ENCODE results near the gene DEGS2. TPM values are rescaled to one million over a fixed set of nuclear protein-coding genes. Genes with fewer than 3 reads are reported as not detected.
A peak's percentile ranks its signal among the peaks of the same experiment; 100 is the strongest.

Gene DEGS2
- total RNA-seq, 1 experiment from 2014 or later = 1.6 TPM

GRCh38 chr14:100192250-100192671, 32.8 kb upstream of the DEGS2 start:
- Histone ChIP-seq H3K4me3 (ENCODE audit: low read length) (peak overlapping the region; percentile 66), H3K27me3 (ENCODE audit: low read length) (no peaks in the 10 kb centered on the region), H3K9me2 (replicated peaks; ENCODE audit: low read length) (no peaks in the 10 kb centered on the region), H3K4me1 (ENCODE audit: insufficient read depth, low read length) (peaks cover 12% of the 10 kb centered on the region), H4K20me1 (ENCODE audit: low read length) (no peaks in the 10 kb centered on the region), H3K27ac (ENCODE audit: low read length) (peak overlapping the region; percentile 38), H3K79me2 (ENCODE audit: low read length) (no peaks in the 10 kb centered on the region), H3F3A (ENCODE audit: low read length, unreplicated experiment) (no peaks in the 10 kb centered on the region), H3K4me2 (ENCODE audit: low read length) (peak overlapping the region; percentile 93), H3K9ac (ENCODE audit: low read length) (peak overlapping the region; percentile 88), H2AFZ (ENCODE audit: low read length) (peak overlapping the region; percentile 96), H3K9me3 (ENCODE audit: low read length) (no peaks in the 10 kb centered on the region), H3K36me3 (ENCODE audit: low read depth, low read length) (no peaks in the 10 kb centered on the region)
- ChIA-PET CTCF (interaction anchor here (0.6 to 1.1 kb wide), 3 partner anchors 9 to 120 kb away, joined by 3 to 4 read pairs (median 4); no protein-coding TSS in a partner anchor), POLR2A (ENCODE audit: unreplicated experiment) (no interaction called here)
- ATAC-seq (no peak), DNase-seq (no peak)
- TF ChIP-seq CTCF (conservative IDR thresholded peaks at IDR 0.05; ENCODE audit: low read depth, low read length) = no peak
- no peak for TF ChIP-seq EZH2phosphoT487 (IDR thresholded peaks at IDR 0.05; ENCODE audit: borderline replicate concordance, low read length)
- TF ChIP-seq EZH2 (IDR thresholded peaks at IDR 0.05; ENCODE audit: low read length, unreplicated experiment) = no peak
- intact Hi-C loops (cut with micrococcal nuclease) = loop anchor here (2.0 to 5.0 kb wide), 5 partner anchors 83 to 209 kb away; partner anchors contain the start of gene WDR25
- TSS peak; percentile 89 for BruUV-seq (replicated peaks)

GRCh38 chr14:100191584-100192249, 32.3 kb upstream of the DEGS2 start:
- H3K27ac ChIP-seq (ENCODE audit: low read length) = no peak overlapping the region

More at GRCh38 chr14:100191584-100192249, 32.3 kb upstream of the DEGS2 start:
- H3K4me3 ChIP-seq (ENCODE audit: low read length) = peak overlapping the region; percentile 66; the same call in 1 of the 2 replicates
- no peak overlapping the region for H2AFZ ChIP-seq (ENCODE audit: low read length)
- H3K9ac ChIP-seq (ENCODE audit: low read length) = peak overlapping the region; percentile 88; the same call in 1 of the 2 replicates
- H4K20me1 ChIP-seq (ENCODE audit: low read length) = no peaks in the 10 kb centered on the region
- peak overlapping the region; percentile 93 for H3K4me2 ChIP-seq (ENCODE audit: low read length)
- BruUV-seq (replicated peaks) = no TSS peak
- H3K79me2 ChIP-seq (ENCODE audit: low read length) = no peaks in the 10 kb centered on the region
- CTCF ChIA-PET = no interaction called here
- ATAC-seq (no peak), DNase-seq (no peak)
- intact Hi-C loops (cut with micrococcal nuclease) = loop anchor here (2.0 to 5.0 kb wide), 5 partner anchors 83 to 209 kb away; partner anchors contain the start of gene WDR25
- no peaks in the 10 kb centered on the region for H3F3A ChIP-seq (ENCODE audit: low read length, unreplicated experiment)
- H3K27me3 ChIP-seq (ENCODE audit: low read length) = no peaks in the 10 kb centered on the region
- TF ChIP-seq EZH2 (IDR thresholded peaks at IDR 0.05; ENCODE audit: low read length, unreplicated experiment) (no peak), CTCF (conservative IDR thresholded peaks at IDR 0.05; ENCODE audit: low read depth, low read length) (no peak), EZH2phosphoT487 (IDR thresholded peaks at IDR 0.05; ENCODE audit: borderline replicate concordance, low read length) (no peak)
- H3K36me3 ChIP-seq (ENCODE audit: low read depth, low read length) = no peaks in the 10 kb centered on the region
- H3K4me1 ChIP-seq (ENCODE audit: insufficient read depth, low read length) = peaks cover 12% of the 10 kb centered on the region
- H3K9me2 ChIP-seq (replicated peaks; ENCODE audit: low read length) = no peaks in the 10 kb centered on the region
- POLR2A ChIA-PET (ENCODE audit: unreplicated experiment) = no interaction called here
- no peaks in the 10 kb centered on the region for H3K9me3 ChIP-seq (ENCODE audit: low read length)

Data from PC-3 (cell line).